Stimulated activated CD8-positive, alpha-beta memory T cell treated with anti-CD3 and anti-CD28 coated beads, Interleukin-7, amount 100 ng/mL, for 24 hours (primary cell): Measurements from ENCODE around the gene INS.

Experiments used
- DNase-seq: peaks from one replicate; pipeline ENCODE4 v3.0.0-alpha.2; 2020; ENCODE audit warnings: low read depth

The INS gene

DNA sequence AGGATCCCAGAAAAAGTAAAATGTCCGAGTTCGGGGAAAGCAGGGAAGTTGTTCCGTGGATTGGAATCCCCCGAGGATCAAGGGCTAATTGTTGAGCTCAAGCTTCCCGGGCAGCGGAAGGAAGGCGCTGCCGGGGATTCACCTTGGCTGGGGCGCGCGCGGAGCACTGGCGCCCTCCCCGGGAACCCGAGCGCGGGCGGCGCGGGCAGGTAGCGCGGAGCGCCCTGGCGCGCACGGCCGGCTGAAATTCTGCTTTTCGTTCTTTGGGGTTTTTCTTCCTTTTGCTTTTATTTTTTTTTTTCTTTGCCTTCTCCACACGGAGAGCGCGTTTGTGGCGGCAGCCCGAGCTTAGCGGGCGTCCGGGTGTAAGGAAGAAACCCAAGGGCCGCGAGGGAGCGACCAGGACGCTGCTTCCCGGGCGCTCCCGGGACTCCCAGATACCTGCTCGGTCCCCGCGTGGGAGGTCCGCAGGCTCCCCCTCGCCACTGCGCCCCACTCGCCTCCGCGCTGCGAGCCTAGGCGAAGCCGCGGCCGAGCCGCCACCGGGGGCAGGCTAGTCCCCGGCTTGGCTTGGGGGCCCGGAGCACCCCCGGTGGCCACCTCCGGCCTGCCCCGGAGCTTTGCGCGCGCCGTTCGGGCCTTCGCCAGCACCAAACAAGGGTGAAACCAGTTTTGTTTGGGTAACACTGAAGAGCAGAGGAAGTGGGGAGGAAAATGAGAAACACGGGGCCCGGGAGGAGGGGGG lies 17.0 kb downstream of the INS start:
- no peak for DNase-seq

DNA sequence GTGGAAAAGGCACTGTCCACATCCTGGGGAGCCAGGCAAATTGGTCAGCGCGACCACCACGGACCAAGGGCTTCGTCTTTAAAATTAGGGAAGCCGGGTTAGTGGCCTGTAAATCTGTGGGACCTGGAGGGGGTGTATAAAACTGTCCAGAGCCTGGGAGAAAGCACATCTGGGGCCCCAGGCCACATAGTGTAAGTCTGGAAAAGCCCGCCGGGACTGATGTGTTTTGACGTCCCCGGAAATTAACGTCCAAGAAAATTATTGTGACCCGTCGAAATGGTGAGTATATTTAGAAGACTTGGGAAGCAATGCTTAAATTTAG lies 17.6 kb downstream of the INS start:
- no peak for DNase-seq

DNA sequence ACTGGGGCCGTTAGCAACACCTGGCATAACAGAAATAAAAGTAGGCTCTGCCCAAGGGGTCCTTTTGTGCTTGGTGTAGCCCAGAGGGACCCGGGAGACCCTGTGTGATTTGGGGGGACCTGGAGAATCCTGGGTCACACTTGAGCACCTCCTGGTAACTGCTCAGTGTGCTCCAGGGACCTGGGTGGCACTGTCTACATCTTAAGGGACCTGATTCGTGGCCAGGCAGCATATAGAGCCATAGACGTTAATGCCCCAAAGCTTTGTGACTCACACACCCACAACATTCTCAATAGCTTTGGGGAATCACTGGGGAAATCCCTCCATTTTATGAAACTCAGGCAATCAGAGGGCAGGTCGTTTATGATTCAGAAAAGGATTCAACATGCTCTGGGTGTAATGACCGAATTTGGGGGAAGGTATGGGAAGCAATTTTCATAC lies 18.2 kb downstream of the INS start:
- DNase-seq, result no peak

DNA sequence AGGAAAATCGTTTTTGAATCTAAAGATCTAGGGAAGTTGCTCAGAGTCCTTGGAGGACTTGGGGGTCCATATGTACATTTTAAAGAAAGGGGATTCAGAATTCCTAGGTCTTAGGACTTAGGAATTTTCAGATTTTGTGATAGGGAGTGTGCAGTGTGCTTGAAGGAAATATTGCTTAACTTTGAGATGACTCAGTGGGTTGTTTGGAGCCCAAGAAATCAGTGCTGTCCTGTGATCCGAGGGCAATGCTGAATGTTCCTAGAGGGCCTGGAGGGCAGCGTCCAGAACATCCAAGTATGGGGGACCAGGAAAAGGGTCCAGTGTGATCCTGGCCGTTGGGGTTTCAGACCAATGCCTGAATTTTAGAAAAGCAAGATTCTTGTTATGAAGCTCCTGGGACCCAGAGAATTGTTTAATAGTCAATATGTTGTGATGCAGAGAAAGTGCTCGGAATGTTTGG lies 18.7 kb downstream of the INS start:
- no peak for DNase-seq

DNA sequence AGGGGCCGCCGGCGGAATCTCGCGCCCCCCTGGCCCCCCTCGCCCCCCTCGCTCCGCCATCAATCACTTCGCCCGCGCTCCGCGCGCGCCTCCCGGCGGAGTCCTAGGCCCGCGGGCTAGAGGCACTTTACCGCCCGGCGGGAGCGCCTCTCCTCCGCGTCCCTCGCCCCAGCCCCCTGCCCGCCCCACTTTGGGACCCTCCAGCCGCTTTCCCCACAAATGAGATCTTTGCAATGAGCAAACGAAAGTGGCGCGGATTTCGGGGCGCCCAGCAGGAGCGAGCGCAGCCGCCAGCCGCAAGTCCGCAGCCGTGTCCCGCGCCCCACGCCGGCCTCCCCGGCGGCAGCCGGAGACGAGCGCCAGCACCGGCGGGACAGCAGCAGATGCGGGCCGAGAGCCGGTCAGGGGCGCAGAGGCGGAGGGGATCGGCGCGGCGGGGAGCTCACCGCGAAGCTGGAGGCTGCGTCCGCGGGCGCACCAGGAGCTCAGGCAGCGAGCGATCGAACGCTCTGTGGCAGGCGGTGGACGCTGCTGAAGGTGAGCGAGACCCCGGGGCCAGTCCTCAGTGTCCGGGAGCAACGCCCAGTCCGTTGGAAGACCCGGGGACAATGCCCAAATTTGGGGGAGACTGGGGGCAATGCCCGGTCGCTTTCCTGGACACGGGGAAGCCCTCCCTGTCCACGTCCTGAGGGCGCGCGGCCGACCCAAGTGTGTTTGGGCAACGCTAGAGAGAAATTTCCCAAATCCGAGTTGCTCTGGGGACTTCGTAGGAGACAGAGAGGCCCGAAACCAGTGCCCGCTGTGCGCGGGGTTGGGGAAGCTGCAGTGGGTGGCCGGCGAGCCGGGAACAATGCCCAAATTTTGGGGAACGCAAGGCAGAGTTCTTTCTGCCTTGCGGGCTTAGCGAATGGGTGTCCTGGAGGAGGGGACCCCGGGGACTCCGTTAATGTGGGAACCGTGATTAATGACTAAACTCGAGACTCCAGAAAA lies 20.3 kb downstream of the INS start:
- no peak for DNase-seq

DNA sequence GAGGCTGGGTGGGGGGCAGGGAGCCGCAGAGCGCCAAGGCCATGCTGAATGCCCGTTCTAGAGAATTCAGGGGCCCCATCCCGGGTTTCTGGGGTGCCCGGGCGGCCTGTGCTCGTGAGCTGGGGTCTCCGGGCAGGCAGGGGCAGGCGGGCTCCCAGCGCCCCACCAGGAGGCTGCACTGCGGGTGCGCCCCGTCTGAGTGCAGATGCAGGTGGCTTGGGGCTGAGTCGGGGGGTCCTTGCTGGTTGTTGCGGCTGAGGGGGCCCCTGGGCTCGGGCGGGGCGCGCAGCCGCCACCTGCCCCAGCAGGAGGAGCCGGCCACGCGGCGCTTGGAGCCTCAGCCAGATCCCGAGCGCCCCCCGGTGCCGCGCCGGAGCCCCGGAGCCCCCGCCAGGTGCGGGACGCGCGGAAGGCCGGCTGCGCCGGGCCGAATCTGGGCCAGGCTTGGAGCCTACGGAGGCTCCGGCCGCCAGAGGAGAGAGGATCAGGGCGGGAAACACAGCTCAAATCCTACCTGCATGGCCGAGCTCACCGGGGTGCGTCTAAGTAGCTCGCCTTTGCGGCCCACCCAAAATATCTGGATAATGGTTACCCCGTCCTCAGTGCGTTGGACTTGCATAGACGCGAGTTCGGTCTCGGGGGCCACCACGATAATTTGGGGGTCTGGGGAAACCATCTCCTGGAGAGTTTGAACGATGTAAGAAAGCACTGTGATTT lies 21.2 kb downstream of the INS start:
- DNase-seq, result no peak

DNA sequence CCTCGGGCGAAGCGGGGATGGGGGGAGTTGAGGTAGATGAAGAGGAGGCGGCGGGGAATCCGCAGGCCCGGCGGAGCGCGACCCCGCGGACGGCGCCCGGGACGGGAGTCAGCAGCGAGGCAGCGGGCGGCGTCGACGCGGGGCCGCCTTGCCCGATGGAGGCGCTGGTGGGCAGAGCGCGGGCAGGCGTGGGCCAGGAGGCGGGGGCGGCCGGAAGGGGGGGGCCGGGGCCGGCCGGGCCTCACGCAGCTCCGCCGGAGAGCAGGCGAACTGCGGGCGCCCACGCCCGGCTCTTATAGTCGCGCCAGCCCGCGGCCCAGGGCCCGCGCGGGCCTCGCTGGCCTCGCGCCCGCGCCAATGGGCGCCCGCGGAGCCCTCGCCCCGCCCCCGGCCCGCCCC lies 21.9 kb downstream of the INS start, which contains the start of gene IGF2:
IGF2 (minus strand) TSS at position 267 of the 399 bp plus-strand sequence. CDS start 3,866 bp downstream, outside the sequence.
- no peak for DNase-seq

DNA sequence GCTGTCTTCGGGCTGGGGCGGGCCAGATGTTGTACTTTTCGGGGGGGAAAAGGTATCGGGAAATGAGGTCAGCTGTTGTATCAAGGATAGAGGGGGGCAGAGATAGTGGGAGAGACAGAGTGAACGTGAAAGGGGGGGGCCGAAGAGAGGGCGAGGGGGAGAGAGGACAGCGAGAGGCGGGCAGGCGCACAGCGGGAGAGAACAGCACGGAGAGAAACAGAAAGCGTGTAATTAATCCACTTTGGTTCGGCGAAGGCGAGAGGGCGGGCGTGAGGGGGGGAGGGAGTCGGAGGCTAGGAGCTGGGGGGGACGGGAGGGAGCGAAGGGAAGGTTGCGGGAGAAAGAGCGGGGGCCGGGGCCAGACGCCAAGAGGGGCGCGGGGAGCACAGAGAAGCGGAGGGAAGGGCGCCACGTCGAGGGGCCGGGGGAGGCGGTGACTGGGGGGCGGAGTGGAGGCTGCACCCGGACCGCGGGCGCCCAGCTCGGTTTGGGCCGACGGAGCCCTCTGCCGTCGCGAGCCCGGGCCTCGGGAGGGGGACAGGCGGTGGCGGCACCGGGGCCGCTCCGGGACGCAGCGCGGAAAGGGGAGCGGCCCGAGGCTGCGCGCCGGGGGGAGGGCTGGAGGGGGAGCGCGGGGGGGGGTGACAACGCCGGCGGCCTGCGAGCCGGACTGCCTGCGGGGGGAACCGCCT lies 22.4 kb downstream of the INS start:
- no peak for DNase-seq

DNA sequence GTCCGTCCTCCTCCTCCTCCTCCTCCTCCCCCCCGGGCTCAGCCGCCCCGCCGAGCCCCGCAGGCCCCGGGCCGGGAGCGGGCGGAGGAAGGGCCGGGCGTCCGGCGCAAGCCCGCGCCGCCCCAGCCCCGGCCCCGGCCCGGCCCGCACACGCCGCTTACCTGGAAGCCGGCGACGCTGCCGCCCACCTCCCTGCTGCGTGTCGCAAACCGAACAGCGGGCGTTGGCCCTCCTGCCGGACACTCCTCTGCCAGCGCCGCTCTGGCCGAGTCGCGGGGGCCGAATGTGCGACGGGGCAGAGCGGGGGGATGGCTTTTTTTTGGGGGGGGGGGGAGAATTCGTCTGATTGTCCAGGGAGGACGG lies 23.0 kb downstream of the INS start:
- DNase-seq, result no peak

DNA sequence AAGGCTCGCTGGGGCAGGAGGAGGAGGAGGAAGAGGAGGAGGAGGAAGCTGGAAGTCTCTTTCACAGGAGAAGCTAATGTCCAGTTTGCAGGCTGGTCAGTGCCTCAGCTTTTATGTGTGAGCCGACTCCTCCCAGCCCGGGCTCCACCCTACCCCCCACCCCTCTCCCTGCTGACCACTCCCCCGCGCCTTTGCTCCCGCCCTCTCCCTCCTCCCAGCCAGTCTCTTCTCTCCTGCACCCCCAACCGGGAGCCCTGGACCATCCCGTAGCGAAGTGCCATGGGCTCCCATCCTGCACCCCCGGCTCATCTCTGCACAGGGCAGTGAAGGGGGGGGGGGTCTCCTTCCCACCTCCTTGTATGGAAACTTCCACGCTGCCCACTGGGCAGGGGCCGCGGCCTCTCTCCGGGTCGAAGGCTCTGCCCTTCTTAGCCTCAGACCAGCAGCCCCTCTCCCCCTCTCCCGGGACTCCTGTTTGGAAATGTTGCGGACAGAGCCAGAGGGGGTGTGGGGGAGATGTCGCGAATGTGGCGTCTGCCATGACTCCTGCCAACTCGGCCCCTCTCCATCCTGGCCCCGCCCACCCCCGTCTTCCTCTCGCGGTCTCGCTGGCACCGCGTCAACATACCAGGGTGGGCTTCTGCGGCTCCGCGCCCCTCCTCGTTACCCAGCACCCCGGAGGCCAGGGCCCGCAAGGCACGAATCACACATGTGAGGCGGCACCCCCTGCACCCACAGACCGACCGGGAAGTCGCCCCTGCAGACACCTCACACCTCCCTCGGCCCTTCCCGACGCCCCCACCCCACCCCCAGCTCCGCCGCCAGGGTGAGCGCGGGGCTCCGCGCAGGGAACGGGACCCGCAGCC lies 23.6 kb downstream of the INS start:
- no peak for DNase-seq

DNA sequence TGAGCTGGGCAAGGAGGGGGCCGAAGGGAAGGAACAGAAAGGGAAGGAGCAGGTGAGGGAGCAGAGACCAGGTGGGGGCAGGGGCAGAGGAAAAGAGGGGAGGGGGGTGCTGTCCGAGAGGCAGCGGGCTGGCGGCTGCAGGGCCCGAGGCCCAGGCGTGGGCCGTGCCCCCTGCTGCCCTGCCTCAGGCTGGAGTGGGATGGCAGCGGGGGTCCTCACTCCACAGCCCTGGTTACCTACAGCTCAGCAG lies 24.1 kb downstream of the INS start:
- DNase-seq, result no peak

DNA sequence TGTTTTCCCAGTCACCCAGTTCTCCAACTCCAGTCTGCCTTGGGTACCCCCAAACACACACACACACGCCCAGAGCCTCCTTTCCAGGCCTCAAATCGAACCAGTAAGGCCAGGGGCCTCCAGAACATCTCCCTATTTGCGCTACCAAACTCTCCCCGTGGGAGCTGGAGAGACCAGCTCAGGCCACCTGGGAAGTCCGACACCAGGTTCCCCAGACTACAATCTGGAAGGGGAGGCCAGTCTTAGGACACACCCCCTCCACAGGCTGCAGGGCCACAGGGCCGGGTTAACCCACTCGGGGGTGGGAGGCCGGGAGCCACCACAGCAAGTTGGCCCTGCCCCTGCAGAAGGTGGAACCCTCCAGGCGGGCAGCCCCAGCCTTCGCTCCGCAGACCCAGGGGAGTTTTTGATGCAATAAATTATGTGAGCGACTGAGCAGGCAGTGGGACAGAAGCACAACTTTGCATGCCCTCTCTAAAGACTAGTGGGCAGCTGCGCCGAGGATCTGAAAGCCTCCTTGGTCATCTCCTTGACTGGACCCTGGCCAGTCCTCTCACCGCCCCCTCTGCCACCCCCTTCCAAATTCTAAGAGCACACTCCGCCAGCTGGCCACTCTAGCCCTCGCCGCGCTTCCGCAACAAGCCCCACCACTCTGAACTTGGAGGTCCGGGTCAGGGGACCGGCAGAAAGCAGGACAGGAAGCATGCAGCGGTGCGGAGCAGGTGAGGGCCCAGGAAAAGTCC lies 24.6 kb downstream of the INS start:
- no peak for DNase-seq

DNA sequence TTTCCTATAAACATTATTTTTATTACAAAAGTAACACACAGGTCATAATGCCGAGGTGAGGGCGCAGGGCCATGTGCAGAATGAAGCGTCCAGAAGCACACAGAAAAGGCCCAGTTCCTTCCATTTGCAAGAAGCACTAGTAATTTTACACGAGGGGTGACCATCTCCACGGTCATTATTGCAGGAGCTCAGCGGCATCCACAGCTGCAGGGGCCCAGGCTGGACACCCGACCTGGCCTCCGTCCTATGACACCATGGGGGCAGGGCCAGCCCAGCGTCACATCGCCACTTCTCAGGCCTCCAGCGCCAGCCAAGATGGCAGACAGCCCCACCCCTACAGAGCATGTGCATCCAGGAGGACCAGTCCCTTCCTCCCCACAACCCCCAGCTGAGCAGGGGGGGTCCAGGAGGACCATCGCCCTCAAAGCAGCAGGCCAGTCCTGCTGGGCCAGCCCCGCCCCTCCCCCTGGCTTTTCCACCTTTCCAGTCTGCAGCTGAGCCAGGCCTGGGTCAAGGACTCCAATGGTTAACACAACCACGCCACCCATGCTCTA lies 25.3 kb downstream of the INS start:
- no peak for DNase-seq

DNA sequence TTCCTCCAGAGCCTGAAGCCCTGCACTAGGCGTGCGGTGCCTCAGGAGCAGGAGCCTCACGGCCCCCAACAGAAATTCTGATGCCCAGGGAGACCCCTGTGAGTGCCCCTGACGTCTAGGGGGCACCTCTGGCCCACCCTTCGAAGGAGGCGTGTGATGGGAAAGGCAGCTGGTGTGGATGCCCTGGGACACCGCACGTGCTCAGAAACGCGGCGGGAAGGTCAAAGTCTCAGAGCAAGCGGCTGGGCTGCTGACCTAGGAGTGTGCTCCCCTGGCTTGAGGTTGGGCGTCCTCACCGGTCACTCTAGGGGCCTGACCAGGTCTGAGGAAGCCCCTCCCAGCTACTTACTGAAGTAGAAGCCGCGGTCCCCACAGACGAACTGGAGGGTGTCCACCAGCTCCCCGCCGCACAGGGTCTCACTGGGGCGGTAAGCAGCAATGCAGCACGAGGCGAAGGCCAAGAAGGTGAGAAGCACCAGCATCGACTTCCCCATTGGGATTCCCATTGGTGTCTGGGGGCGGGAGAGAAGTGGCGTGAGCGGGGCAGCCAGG lies 25.9 kb downstream of the INS start:
- no peak for DNase-seq

DNA sequence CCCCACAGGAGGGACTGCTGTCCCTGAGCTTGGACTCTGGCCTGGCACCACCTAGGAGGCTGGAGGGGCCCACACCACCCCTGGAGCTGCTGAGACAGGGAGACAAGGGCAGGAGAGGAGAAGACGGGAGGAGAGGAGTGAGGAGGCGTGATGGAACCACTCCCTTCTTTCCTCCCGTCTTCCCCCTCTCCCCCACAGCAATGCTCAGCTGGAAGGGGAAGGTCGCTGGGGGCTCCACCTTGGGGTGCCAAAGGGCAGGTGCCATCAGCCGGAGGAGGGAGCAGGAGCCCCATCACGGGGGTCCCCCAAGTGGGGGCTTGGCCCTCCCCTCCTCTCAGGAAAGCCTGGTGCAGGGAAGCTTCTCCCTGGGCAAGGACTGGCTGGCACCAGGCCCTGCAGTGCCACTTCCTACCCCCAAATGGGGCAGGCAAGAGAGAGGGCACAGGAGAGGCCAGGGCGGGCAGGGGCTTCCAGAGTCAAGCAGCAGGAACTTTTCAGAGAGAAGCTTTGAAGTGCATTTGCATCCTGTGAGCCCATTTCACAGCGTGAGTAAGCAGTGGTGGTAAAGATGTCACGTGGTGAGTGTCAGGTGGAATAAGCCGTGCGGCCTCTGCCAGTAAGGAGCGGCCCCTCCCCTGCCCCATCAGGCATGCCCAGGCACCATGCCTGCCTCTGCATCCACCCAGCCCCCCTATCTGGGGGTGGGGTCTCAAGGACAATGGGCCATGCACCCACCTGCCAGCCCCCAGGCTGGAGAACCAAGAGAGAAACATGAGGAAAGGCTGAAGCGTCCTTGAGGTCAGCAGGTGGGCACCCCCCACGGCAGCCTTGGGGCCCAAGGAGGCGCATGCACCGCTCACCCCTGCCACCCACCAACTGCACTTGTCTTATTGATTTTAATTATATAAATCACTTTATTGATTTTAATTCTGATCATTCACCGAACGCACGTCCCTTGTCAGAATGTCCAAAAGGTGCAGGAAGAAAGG lies 26.7 kb downstream of the INS start:
- no peak for DNase-seq

DNA sequence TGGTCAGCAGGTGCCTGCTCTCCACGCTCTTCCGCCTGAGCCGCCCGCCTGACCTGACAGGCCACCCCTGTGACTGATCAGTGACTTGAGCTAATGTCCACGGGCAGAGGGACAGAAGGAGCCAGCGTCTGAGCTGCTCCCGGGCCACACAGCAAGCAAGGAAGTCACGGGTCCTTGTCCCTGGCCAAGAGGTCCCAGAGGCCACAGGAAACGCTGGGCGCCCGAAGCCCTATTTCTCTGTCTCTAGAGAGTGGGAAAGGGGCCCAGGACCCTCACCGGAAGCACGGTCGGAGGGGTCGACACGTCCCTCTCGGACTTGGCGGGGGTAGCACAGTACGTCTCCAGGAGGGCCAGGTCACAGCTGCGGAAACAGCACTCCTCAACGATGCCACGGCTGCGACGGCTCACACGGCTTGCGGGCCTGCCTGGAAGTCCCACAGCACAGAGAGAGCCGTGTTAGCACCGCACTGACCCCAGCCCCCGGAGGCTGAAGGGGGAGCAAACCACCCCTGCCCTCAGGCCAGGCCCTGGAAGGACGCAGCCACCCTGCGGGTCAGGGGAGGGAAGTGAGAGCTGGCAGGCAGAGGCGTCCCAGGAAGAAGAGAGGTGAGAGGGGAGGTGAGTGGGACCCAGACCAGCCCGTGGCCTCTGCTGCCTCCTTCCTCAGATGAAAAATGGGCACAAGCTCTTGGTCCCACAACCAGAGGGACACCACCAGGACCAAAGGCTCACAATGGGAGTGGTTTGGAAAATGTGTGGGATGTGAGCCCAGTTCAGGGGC lies 27.6 kb downstream of the INS start:
- no peak for DNase-seq

DNA sequence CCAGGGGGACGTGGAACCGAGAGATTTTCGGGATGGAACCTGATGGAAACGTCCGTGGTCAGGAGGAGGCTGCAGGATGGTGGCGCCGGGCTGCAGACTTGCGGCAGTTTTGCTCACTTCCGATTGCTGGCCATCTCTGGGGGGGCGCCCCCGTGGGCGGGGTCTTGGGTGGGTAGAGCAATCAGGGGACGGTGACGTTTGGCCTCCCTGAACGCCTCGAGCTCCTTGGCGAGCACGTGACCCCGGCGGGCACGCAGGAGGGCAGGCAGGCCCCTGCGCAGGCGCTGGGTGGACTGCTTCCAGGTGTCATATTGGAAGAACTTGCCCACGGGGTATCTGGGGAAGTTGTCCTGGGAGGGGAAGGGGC lies 28.2 kb downstream of the INS start:
- DNase-seq, result no peak

DNA sequence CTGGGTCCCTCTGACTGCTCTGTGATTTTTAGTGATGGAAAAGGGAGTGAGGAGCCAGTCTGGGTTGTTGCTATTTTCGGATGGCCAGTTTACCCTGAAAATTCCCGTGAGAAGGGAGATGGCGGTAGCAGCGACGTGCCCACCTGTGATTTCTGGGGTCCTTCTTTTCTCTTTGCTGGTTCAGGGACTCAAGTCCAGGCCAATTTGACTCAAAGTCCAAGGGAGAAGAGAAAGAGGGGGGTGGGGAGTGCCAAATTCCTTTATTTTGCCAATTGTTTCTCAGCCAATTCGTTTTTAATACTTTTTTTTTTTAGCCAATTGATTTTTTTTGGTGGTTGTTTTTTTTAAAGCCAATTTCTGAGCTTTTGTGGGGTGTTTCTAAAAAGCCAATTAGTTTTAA lies 28.8 kb downstream of the INS start:
- no peak for DNase-seq
